ENCODE data around the gene NSG1. TPM values are rescaled to one million over a fixed set of nuclear protein-coding genes. Genes with fewer than 3 reads are reported as not detected.

Gene NSG1
- polyA plus RNA-seq, 1 donor from 2014 or later: 0.69 TPM

GRCh38 chr4:4396628-4397440, 9.9 kb downstream of the NSG1 start:
- peaks cover 2 to 10% (median 8%) of the 10 kb centered on the region in 3 donors for H3K9me3 Mint-ChIP-seq
- peaks cover 19% of the 10 kb centered on the region for H3K27me3 Mint-ChIP-seq
- H3K36me3 Mint-ChIP-seq: no peaks in the 10 kb centered on the region
- peaks cover 0 to 5% (median 3%) of the 10 kb centered on the region in 3 donors for H3K4me1 Mint-ChIP-seq
- H3K4me3 Mint-ChIP-seq: peak overlapping the region in 3 of 4 donors; percentile 12 to 68 (median 47)
- H3K27ac Mint-ChIP-seq: no peak overlapping the region

- H3K4me3 Mint-ChIP-seq: no peak overlapping the region
- no peak overlapping the region for H3K27ac Mint-ChIP-seq
- peaks cover 0 to 5% (median 3%) of the 10 kb centered on the region in 3 donors for H3K4me1 Mint-ChIP-seq
- peaks cover 16% of the 10 kb centered on the region for H3K27me3 Mint-ChIP-seq
- peaks cover 2 to 10% (median 8%) of the 10 kb centered on the region in 3 donors for H3K9me3 Mint-ChIP-seq
- H3K36me3 Mint-ChIP-seq: no peaks in the 10 kb centered on the region
Observed at GRCh38 chr4:4397441-4397819, 10.5 kb downstream of the NSG1 start.

DNA sequence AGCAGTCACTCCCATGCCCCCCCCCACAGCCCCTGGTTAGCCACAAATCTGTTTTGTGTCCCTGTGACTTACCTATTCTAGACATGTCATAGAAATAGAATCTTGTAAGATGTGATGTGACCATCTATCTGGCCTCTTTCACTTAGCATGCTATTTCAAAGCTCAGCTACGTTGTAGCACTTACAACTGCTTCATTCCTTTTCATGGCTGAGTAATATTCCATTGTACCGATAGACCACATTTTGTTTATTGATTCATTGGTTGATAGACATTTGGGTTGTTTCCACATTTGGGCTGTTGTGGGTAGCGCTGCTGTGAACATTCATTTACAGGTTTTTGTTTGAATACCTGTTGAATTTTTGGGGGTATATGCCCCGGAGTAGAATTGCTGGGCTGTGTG, 11.5 kb downstream of the NSG1 start:
- no peak overlapping the region for H3K27ac Mint-ChIP-seq
- no peaks in the 10 kb centered on the region for H3K36me3 Mint-ChIP-seq
- H3K9me3 Mint-ChIP-seq: peaks cover 2 to 10% (median 8%) of the 10 kb centered on the region in 3 donors
- H3K27me3 Mint-ChIP-seq: peaks cover 20% of the 10 kb centered on the region
- H3K4me1 Mint-ChIP-seq: peaks cover 0 to 5% (median 3%) of the 10 kb centered on the region in 3 donors
- no peak overlapping the region for H3K4me3 Mint-ChIP-seq

DNA sequence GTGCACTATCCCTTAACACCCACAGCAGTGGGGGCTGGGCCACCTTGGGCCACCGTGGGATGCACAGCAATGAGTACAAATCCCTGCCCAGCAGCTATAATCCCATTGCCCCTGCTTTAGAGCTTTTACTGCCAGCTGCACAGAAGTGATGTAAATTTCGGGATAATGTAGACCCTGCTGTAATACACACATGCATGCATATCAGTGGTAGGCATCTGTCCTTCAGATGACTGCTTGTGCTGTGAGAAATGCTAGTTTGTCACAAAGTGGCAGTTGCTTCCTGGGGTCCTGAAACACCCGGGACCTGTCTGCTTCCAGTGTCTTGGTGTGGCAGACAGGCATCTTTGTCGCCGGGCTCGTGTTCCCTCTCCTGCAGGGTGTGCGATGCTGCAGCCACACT, 14.1 kb downstream of the NSG1 start:
- H3K4me3 Mint-ChIP-seq: no peak overlapping the region
- H3K36me3 Mint-ChIP-seq: no peaks in the 10 kb centered on the region
- peaks cover 2 to 10% (median 8%) of the 10 kb centered on the region in 3 donors for H3K9me3 Mint-ChIP-seq
- no peak overlapping the region for H3K27ac Mint-ChIP-seq
- peaks cover 0 to under 1% (median 0%) of the 10 kb centered on the region in 3 donors for H3K4me1 Mint-ChIP-seq
- peaks cover 14% of the 10 kb centered on the region for H3K27me3 Mint-ChIP-seq

GRCh38 chr4:4402966-4403365, 16.1 kb downstream of the NSG1 start:
- H3K9me3 Mint-ChIP-seq: peaks cover 2 to 10% (median 8%) of the 10 kb centered on the region in 3 donors
- H3K27ac Mint-ChIP-seq: no peak overlapping the region
- no peaks in the 10 kb centered on the region for H3K36me3 Mint-ChIP-seq
- H3K27me3 Mint-ChIP-seq: peaks cover 15% of the 10 kb centered on the region
- no peak overlapping the region for H3K4me3 Mint-ChIP-seq
- H3K4me1 Mint-ChIP-seq: no peaks in the 10 kb centered on the region

DNA sequence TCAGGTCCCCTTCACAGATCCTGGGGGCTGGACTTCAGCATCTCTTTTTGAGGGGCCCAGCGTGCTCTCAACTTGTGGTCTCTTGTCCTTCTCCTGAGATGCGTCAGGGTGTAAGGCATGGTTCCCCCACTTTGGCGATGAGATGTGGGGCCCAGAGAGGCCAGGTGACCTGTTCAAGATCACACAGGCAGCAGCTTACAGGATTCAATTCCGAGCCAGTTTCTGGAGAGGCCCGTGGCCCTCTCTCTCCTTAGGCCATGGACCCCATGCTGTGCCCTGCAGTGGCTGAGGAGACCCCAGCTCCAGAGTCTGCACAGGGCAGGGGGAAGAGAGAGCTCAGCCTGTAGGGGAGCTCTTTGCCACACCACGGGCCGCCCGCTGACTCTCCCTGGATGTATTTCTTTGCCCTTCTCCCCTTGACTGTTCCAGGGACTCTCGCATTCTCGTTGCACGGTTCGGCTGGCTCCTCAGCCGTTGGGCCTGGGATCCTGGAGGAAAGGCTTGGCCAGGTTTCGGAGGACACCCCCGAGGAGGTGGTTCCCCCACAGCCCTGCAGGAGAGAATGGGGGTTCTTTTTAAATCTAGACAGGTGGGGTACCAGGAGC, 18.6 kb downstream of the NSG1 start:
- Mint-ChIP-seq H3K27me3 (peaks cover 8% of the 10 kb centered on the region), H3K9me3 (peaks cover 0 to 2% (median 2%) of the 10 kb centered on the region in 3 donors), H3K27ac (no peak overlapping the region), H3K4me1 (no peaks in the 10 kb centered on the region), H3K4me3 (no peak overlapping the region), H3K36me3 (no peaks in the 10 kb centered on the region)

GRCh38 chr4:4406455-4407298, 19.8 kb downstream of the NSG1 start:
- H3K27ac Mint-ChIP-seq: no peak overlapping the region
- no peak overlapping the region for H3K4me3 Mint-ChIP-seq
- peaks cover 8% of the 10 kb centered on the region for H3K27me3 Mint-ChIP-seq
- H3K9me3 Mint-ChIP-seq: peaks cover 0 to 2% (median 0%) of the 10 kb centered on the region in 3 donors
- H3K4me1 Mint-ChIP-seq: no peaks in the 10 kb centered on the region
- H3K36me3 Mint-ChIP-seq: no peaks in the 10 kb centered on the region

DNA sequence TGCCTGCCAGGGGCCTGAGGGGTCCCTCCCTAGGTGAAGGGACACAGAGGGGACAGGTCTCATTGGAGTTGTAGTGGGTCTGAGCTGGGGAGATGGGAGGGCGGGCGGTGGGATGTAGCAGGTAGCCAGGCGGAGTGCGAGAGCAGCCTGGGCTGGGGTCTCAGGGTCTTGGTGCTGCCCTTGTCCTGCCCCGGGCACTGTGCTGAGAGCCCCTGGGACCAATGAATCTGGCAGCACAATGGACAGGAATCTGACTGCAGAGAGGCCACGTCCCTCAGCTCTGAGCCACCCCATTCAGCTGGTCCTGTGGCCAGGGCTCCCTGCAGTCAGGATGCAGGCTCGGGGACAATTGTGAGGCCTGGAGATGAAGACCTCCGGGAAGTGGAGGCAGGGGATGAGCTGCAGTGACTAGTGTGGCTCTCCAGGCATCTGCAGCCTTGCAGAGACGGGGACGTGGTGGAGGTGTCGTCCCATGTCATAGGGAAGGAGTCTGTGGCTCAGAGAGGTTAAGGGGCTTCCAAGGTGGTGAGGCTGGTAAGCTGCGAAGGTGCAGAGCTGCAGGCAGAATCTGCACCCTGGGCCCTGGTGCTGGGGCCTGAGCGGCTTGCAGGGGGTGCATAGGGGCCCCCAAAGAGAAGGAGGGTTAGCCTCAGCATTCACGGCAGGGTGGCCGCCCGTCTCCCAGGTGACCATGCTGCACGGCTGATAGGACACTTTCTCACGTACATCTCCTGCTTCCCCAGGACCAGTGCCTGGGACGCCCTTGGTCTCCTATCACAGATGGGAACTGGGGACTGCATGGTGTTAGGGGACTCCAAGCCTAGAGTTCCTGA, 20.6 kb downstream of the NSG1 start:
- H3K27ac Mint-ChIP-seq: peak overlapping the region in 2 of 3 donors; percentile 19 to 63

GRCh38 chr4:4408132-4408523, 21.2 kb downstream of the NSG1 start:
- Mint-ChIP-seq H3K36me3 (no peaks in the 10 kb centered on the region), H3K4me1 (no peaks in the 10 kb centered on the region), H3K27me3 (peaks cover 4% of the 10 kb centered on the region), H3K27ac (peak overlapping the region in 2 of 3 donors; percentile 19 to 53), H3K4me3 (no peak overlapping the region), H3K9me3 (peaks cover 0 to 2% (median 0%) of the 10 kb centered on the region in 3 donors)

More for the DNA sequence above, 20.6 kb downstream of the NSG1 start:
- no peaks in the 10 kb centered on the region for H3K36me3 Mint-ChIP-seq
- H3K27me3 Mint-ChIP-seq: peaks cover 8% of the 10 kb centered on the region
- H3K4me3 Mint-ChIP-seq: no peak overlapping the region
- H3K9me3 Mint-ChIP-seq: peaks cover 0 to 2% (median 0%) of the 10 kb centered on the region in 3 donors
- H3K4me1 Mint-ChIP-seq: no peaks in the 10 kb centered on the region

DNA sequence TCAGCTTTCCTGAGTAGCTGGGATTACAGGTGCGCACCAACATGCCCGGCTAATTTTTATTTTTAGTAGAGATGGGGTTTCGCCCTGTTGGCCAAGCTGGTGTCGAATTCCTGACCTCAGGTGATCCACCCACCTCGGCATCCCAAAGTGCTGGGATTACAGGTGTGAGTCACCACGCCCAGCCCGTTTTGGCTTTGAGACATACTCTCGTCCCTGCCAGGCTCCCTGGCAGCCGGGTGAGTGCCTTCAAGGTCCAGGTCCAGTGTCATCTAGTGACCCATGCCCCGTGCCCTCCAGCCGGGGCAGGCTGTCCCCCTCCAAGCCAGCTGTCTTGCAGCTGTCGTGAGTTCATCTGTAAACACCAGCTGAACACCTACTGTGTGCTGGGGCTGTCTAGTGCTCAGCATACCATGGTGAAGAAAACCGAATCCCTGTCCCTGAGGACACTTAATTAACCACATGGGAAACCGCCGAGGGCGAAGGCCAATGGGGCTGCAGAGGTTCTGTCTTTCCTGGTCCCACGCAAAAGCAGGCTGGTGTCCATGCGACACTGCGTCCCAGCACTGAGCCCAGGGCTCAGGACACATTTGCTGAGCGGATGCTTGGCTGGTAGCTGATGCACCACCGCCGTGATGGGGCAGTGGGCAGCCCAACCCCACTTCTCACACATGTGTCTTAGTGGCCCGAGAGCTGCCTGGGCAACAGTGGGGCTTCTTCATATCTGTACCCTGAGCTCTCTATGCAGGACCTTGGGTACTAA, 21.9 kb downstream of the NSG1 start:
- no peaks in the 10 kb centered on the region for H3K4me1 Mint-ChIP-seq
- H3K27me3 Mint-ChIP-seq: peaks cover 4% of the 10 kb centered on the region
- no peak overlapping the region for H3K27ac Mint-ChIP-seq
- H3K36me3 Mint-ChIP-seq: no peaks in the 10 kb centered on the region
- H3K9me3 Mint-ChIP-seq: peaks cover 0 to 2% (median 0%) of the 10 kb centered on the region in 3 donors
- H3K4me3 Mint-ChIP-seq: no peak overlapping the region

DNA sequence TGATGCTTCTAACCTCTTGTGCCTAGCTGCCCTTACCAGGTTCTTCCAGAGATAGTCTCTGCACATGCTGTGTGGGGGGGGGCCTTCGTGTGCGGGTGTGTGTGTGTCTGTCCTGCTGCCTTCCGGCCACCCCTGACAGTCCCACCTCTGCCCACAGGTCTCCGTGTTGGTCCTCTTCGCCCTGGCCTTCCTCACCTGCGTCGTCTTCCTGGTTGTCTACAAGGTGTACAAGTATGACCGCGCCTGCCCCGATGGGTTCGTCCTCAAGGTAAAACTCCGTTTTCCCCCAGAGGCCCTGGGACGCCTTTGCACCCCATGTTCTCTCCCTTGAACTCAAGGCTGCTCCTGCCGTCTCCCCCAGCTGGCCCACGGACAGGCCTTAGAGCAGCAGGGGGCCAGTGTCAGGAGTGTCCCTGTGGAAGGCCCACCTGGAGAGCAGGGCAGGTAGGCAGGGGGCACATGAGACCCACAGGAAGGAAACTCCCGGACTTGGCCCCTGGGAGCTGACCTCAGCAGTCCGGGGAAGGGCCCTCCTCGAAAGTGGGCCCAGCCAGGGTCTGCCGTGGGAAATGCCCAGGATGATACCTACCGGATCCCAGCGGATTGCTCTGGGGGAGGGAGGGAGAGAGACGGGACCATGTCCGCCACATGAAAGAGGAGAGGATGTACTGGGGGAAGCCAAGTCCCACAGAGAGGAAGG, 22.7 kb downstream of the NSG1 start:
- Mint-ChIP-seq H3K4me1 (no peaks in the 10 kb centered on the region), H3K27ac (peak overlapping the region in 1 of 3 donors; percentile 50), H3K36me3 (no peaks in the 10 kb centered on the region), H3K4me3 (no peak overlapping the region), H3K27me3 (peaks cover 4% of the 10 kb centered on the region), H3K9me3 (peaks cover 0 to 2% (median 0%) of the 10 kb centered on the region in 3 donors)

- peaks cover 0 to 2% (median 0%) of the 10 kb centered on the region in 3 donors for H3K9me3 Mint-ChIP-seq
- H3K4me3 Mint-ChIP-seq: no peak overlapping the region
- H3K36me3 Mint-ChIP-seq: no peaks in the 10 kb centered on the region
- no peak overlapping the region for H3K27ac Mint-ChIP-seq
- H3K4me1 Mint-ChIP-seq: no peaks in the 10 kb centered on the region
- peaks cover 4% of the 10 kb centered on the region for H3K27me3 Mint-ChIP-seq
Observed at GRCh38 chr4:4410271-4410670, 23.4 kb downstream of the NSG1 start.

GRCh38 chr4:4411906-4412305, 25.0 kb downstream of the NSG1 start:
- peaks cover 4% of the 10 kb centered on the region for H3K27me3 Mint-ChIP-seq
- peaks cover 2% of the 10 kb centered on the region for H3K36me3 Mint-ChIP-seq
- peaks cover 2 to 3% (median 3%) of the 10 kb centered on the region in 3 donors for H3K9me3 Mint-ChIP-seq

More at GRCh38 chr4:4411906-4412305, 25.0 kb downstream of the NSG1 start:
- Mint-ChIP-seq H3K4me3 (no peak overlapping the region), H3K27ac (no peak overlapping the region), H3K4me1 (no peaks in the 10 kb centered on the region)
